ENCODE results near the gene DNAH10.

Gene DNAH10

DNA sequence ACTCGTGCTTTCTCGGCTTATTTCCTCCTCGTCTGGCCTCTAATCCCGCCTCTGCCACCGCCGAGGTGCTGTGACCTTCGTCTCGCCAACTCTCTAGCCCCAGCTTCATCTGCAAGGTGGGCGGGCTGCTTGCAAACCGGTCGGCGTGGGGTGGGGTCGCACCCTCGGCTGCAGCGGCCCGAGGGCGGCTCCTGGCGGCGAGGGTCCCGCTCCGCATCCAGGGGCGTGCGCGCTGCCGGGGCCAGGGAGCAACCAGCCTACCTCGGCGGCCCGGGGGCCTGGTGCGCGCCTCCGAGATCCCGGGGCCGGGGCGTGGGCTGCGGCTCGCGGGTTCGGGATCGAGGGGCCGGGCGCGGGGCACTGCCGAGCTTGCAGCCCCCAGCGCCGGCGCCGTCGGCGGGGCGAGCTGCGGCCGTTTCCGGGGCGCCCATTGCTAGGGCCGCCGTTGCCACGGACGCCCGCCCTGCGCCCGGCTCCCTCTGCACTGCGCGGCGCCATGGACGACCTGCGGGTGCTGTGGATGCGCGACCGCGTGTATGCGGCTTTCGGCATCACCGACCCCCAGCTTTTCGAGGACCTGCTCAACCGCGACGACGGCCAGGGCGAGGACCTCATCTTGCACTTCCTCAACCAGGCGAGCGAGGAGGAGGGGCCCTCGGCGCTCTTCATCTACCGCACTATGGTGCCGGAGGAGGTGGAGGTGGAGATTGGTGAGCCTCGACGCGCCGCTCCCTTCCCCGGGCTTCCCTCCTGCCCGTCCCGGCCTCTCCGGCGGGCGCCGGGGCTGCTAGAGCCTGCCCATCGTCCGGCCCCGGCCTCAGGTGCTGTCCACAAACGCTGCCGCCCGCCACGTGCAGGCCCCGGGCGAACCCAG, at the start of gene DNAH10:
Gene DNAH10, plus strand, starts transcription at position 461 of the 874 bp plus-strand sequence. Its CDS starts 36 bp downstream, at position 497.
- peak; percentile 44 to 66 for DNase-seq

DNA sequence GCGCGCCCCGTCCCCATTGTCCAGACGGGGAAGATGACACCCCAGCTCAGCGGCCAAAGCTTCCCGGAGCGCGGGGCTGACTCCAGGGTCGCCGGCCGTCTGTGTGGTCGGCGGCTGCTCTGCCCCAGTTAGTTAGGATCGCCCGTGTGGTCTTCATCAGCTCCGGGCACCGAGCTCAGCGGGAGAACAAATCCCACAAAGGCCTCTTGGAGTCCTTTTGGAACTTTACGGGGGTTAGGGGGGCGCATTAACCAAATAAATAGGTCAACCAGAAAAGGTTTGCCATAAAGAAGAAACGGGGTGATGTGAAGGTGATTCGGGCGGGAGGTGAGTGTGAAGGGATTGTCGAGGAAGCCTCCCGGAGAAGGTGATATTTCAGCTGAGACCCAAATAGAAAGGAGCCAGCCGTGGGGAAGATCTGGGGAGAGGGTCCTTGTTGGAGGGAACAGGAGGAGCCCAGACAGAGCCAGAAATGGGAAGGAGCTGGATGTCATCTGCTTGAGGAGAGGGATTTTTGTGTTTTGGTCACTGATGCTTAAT, 49.3 kb upstream of the DNAH10 start:
- peak in 1 of 2 donors; percentile 19 for DNase-seq

- peak; percentile 24 to 26 for DNase-seq
These were observed 48.7 kb upstream of the DNAH10 start for GRCh38 chr12:123713398-123713797.

DNA sequence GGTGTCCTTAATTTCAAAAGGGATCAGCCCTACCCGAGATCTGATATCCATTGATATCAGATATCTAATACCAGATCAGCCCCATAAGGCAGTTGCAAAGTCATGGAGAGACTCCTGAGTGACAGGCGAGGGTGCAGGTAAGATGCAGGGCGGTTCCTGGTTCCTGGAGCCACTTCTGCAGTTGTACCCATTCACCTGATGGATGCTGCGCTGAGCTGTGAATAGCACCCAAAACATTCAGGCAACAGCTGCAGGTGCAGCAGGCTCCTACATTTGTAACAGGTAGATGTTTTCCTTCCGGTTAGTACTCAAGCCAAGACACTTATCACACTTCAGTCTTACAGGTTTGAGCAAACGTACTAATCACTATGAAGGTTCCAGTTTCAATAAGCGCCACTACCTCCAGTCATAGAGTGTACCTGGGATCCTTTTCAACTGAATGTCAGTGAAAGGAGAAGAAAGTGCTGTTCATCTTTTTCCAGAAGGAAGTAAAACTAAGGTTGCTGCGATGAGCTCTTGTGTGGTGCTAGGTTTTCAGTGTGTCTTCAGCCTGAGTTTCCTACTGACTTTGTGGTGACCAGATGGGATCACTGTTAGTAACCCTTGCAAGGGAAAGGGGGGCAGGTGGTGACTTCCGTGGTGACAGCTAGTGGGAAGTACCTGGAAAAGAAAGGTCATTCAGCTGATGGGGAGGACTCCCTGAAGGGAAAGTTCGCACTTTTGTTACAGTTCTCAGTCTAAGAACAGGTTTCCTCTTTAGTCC, 48.1 kb upstream of the DNAH10 start:
- DNase-seq: peak; percentile 52 to 55

- no peak for DNase-seq
These were observed 46.9 kb upstream of the DNAH10 start for GRCh38 chr12:123715195-123715594.

- no peak for DNase-seq
These were observed 44.8 kb upstream of the DNAH10 start for GRCh38 chr12:123717350-123717749.

GRCh38 chr12:123720141-123720814, 41.8 kb upstream of the DNAH10 start:
- DNase-seq: no peak

DNA sequence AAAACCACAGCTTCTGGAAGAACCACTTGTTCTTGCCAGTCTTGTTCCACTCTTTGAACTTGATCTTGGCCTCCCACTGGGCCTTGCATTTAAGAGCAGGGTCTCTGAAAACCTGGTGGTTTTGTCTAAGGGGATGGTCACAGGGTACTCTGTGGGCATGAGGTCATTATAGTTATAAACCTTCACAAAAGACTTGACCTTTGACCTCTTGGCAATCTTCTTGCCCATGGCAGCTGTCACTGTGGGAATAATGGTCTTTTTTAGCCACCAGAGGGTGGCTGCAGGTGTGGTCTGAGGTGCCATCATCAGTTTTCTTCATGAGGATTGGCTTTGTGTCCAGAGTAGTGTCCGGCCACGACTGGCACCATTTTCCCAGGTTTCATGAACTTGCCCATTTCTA, 40.9 kb upstream of the DNAH10 start:
- DNase-seq: no peak

DNA sequence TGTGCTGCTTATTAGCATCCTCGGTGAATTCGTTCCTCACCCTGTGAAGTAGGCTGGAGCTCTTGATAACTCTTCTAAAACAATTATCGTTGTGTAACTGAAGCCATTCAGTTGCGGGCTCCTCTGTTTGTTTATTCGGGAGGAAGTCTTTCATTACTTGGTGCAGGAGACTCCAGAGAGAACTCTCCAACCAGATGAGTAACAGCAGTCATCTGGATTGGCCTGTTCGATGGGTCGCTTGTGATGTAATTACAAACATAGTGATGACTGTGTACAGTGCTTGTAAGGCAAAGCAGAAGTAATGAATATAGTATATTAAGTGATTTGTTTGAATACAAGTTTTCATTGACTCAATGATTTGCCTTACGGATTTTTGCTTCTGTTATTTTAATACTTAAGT, 39.1 kb upstream of the DNAH10 start:
- DNase-seq: no peak

DNA sequence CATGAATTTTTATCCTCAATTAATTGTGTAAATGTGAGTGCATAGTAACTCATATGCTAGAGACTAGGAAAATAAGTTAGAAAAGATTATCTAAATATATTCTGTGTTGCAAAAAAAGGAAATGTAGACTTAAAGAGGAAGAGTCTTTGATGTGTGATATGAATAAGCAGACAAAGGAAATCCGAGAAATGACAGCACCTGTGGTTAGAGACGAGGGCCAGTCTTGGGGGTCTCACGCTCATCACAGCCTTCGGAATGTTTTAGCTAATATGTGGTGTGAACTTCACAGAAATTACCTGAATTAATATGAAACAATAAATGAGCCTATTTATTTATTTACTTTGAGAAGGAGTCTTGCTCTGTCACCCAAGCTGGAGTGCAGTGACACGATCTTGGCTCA, 38.3 kb upstream of the DNAH10 start:
- no peak for DNase-seq

DNA sequence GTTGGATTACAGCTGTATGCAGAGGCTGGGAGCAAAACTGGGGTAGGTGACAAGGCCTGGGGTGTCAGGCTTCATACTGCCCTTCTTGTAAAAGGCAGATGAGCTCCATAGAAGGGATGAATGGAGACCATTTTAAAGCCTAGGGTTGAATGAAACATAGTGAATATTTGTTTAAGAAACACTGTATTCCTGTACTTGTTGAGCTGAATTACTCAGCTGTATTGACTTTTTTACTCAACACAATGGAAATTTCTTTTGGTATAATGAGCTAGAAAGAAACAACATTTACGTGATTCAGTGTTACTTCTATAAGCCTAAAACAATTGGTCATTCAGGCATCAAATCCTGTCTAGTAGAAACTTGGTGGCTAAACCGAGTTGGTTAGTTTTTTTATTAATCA, 35.9 kb upstream of the DNAH10 start:
- DNase-seq: no peak

DNA sequence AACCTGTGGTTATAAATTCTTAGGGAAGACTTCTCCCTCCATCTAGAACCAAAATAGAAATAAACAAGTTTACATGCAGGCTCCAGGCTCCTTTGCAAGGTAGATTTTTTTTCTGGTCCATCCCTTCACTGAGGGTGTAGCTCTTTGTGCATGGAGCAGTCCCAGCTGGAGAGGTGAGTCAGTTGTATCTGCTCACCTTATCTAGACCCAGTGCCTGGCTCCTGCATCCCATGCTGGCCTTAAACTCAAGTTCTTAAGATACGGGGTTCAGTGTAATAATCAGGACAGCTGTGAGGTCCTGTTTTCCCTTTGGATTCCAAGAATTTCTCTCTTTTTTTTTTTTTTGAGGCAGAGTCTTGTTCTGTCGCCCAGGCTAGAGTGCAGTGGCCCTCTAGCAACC, 35.1 kb upstream of the DNAH10 start:
- DNase-seq: no peak

GRCh38 chr12:123727878-123728277, 34.2 kb upstream of the DNAH10 start:
- DNase-seq: no peak

- DNase-seq: no peak
These were observed 30.5 kb upstream of the DNAH10 start for GRCh38 chr12:123731596-123731995.

- DNase-seq: no peak
These were observed 29.9 kb upstream of the DNAH10 start for GRCh38 chr12:123732251-123732650.

- DNase-seq: no peak
These were observed 28.9 kb upstream of the DNAH10 start for GRCh38 chr12:123733229-123733628.

DNA sequence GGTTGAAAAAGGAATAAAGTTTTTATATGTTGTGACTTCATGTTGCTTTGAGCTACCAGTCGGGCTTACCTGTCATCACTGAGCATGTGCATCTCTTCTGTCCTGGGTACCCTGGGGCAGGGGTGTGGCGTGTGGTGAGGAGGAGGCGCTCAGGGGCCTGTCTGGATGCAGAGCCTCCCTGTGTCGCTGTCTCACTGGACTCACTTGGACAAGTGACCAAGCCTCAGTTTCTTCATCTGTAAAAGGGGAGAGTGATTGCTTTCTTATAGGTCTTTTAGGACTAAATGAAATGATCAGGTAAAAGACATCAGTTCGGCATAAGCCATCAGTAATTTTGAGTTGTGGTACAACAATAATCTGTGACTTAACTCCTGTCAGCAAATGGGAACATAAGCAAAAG, 27.8 kb upstream of the DNAH10 start:
- DNase-seq: no peak

DNA sequence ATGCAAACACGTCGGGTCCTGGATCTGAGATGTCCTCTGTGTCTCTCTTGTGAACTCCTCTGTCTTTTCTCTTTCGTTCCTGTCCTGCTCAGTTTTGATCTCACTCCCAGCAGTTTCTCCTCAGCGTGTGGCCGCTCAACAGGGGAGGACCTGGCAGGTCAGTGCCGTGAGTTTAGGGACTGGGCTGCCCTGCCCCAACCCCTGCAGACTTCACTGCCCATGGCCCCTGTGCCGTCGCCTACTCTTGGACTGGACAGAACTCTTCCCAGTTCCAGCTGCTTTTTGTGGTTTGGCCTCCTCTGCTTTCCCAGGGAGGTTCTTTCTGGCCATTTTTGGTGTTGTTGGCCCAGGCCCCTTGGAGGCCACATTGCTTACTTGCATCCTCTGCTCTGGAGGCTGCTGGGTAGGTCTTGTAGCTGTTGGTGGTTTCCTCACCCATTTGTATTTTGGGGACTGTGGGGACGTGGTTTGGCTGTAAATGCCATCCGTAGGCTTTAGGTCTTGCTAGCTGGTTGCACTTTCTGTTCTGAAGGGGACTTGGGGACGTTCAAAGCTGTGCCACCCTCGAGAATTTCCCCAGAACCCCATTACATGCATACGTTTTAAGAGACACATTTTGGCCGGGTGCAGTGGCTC, 20.0 kb upstream of the DNAH10 start:
- no peak for DNase-seq

DNA sequence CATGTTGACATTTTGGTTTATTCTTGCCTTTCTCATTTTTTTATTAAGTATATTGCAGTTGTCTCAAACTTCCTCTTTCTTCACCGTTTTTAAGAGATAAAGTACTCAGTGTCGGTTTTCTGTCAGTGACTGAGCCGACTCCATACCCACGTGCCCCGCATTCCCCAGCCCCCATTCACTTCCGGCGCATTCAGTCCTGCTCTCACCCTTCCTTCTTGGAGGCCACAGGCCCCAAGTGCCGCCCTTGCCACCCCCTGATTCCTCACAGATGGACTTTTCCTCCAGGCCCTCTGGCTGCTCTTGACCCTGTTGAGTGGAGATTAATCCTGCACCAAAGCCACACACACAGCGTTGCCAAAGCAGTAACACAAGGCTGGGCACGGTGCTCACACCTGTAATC, 19.1 kb upstream of the DNAH10 start:
- no peak for DNase-seq

- no peak for DNase-seq
These were observed 17.3 kb upstream of the DNAH10 start for GRCh38 chr12:123744836-123745235.

GRCh38 chr12:123747309-123747708, 14.8 kb upstream of the DNAH10 start:
- DNase-seq: no peak

DNA sequence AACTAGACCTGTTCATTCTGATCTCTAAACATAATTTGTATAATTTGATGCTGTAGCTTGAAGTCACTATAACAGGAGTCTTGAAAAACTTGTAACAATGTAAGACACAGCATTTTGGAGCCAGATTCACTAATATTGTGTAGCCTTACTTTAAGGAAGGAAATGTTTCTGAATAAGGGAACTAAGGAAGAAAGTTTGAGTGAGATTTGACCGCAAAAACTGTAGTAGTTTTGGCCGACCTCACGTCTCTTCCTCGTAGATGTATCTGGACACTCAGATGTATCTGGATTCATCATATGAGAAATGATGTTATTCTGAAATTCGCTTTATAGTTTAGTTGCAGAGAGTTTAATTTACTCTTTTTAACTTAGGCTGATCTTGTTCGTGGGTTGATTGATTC, 13.9 kb upstream of the DNAH10 start:
- DNase-seq: no peak

- no peak for DNase-seq
These were observed 13.4 kb upstream of the DNAH10 start for GRCh38 chr12:123748661-123749060.

Measured in stimulated activated CD4-positive, alpha-beta T cell treated with anti-CD3 and anti-CD28 coated beads, Interleukin-2, amount 100 ng/mL, for 24 hours (primary cell).